ENCODE measurements around the gene TMEM123.

DNA sequence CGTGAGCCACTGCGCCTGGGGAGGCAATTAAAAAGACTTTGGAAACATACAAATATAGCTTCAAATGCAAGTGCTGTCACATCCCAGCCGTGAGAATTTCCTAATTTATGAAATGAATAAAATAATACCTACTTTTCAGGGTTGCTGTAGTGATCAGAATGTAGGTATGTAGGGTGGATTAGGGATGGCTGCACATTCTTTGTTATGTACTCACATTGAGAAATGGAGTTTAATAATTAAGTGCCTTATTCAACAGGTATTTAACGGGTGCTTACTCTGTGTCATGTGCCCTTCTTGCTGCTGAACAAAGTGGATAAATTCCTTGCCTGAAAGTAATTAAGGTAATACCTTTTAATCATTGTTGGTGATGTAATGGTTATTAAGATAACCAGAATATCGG lies 41.0 kb upstream of the TMEM123 start:
- TF ChIP-seq POLR2AphosphoS5 (IDR thresholded peaks at IDR 0.05; ENCODE audit: insufficient read depth, low read depth, low read length) (no peak), EZH2 (IDR thresholded peaks at IDR 0.05; ENCODE audit: borderline replicate concordance, low read depth, low read length, severe bottlenecking) (no peak), POLR2A (IDR thresholded peaks at IDR 0.05; ENCODE audit: low read depth, low read length) (no peak), JUN (IDR thresholded peaks at IDR 0.05; ENCODE audit: borderline replicate concordance, insufficient read depth, insufficient read length, low read depth) (no peak), MYC (IDR thresholded peaks at IDR 0.05; ENCODE audit: low read depth, low read length) (no peak), GATA2 (IDR thresholded peaks at IDR 0.05; ENCODE audit: insufficient read depth, insufficient read length, low read depth, low read length) (no peak), FOS (IDR thresholded peaks at IDR 0.05; ENCODE audit: borderline replicate concordance, insufficient read depth, low read length) (no peak)
- TF ChIP-seq, protein P1, sequence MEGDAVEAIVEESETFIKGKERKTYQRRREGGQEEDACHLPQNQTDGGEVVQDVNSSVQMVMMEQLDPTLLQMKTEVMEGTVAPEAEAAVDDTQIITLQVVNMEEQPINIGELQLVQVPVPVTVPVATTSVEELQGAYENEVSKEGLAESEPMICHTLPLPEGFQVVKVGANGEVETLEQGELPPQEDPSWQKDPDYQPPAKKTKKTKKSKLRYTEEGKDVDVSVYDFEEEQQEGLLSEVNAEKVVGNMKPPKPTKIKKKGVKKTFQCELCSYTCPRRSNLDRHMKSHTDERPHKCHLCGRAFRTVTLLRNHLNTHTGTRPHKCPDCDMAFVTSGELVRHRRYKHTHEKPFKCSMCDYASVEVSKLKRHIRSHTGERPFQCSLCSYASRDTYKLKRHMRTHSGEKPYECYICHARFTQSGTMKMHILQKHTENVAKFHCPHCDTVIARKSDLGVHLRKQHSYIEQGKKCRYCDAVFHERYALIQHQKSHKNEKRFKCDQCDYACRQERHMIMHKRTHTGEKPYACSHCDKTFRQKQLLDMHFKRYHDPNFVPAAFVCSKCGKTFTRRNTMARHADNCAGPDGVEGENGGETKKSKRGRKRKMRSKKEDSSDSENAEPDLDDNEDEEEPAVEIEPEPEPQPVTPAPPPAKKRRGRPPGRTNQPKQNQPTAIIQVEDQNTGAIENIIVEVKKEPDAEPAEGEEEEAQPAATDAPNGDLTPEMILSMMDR (IDR thresholded peaks at IDR 0.05; ENCODE audit: extremely low read depth in 1 of 2, insufficient read depth in 1 of 2, low read depth in 1 of 2, low read length in 2 of 2): no peak
- TF ChIP-seq, protein P2, sequence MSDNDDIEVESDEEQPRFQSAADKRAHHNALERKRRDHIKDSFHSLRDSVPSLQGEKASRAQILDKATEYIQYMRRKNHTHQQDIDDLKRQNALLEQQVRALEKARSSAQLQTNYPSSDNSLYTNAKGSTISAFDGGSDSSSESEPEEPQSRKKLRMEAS (IDR thresholded peaks at IDR 0.05; ENCODE audit: insufficient read depth, insufficient read length): no peak
